K562 (cell line): ENCODE results near the gene ZCCHC14. TPM values are rescaled to one million over a fixed set of nuclear protein-coding genes. Genes with fewer than 3 reads are reported as not detected.

Experiments
- ARID1B ChIP-seq: fragments of 450-650 bp; IDR thresholded peaks from 2 replicates; pipeline ENCODE4 v1.6.1; 2016; ENCODE audit warnings: antibody characterized with exemption, mild to moderate bottlenecking, inconsistent platforms
- BCOR ChIP-seq: fragments of 450-650 bp; IDR thresholded peaks from 2 replicates; pipeline ENCODE4 v1.6.1; 2016
- CBX3 ChIP-seq, 2 experiments: IDR thresholded peaks; 1 replicate in 1 of 2; 2 replicates in 1 of 2; pipeline ENCODE4 v1.6.1; 2012; ENCODE audit warnings: inconsistent platforms in 2 of 2, low read length in 2 of 2, borderline replicate concordance in 1 of 2, control low read depth in 1 of 2
- CEBPG ChIP-seq, 3 experiments: fragments of 200-800 bp in 1 of 3; sonication (Bioruptor generic) in 1 of 3; sonication (generic) in 1 of 3; formaldehyde crosslinking in 1 of 3; IDR thresholded peaks in 2 of 3; conservative IDR thresholded peaks in 1 of 3; 2 replicates each; pipeline versions ENCODE4 v1.6.1 to v1.8.0; 2016 to 2022; ENCODE audit warnings: missing compliant biosample characterization in 2 of 3, missing genetic modification characterization in 2 of 3, mild to moderate bottlenecking in 1 of 3, missing genetic modification reagents in 1 of 3
- FOS ChIP-seq: IDR thresholded peaks from 3 replicates; pipeline ENCODE4 v1.6.1; 2011; ENCODE audit not compliant: insufficient read length; ENCODE audit errors: extremely low read depth
- HSF4 ChIP-seq: fragments of 250-450 bp; sonication (Bioruptor Pico); IDR thresholded peaks from 2 replicates; pipeline ENCODE4 v2.1.2; 2022; ENCODE audit warnings: mild to moderate bottlenecking, moderate library complexity, borderline replicate concordance
- KDM5B ChIP-seq: fragments of 200-600 bp; sonication (generic); IDR thresholded peaks from 2 replicates; pipeline ENCODE4 v1.6.1; 2012; ENCODE audit warnings: low read depth, mild to moderate bottlenecking, moderate library complexity, low read length, control low read depth, inconsistent platforms; ENCODE audit not compliant: insufficient replicate concordance
- PATZ1 ChIP-seq: fragments of 250-450 bp; sonication (Bioruptor Pico); IDR thresholded peaks from 2 replicates; pipeline ENCODE4 v1.5.0; 2020; ENCODE audit warnings: mild to moderate bottlenecking, borderline replicate concordance
- RBM15 ChIP-seq: fragments of 200-400 bp; formaldehyde crosslinking; IDR thresholded peaks from 2 replicates; pipeline ENCODE4 v1.6.1; 2018; ENCODE audit warnings: mild to moderate bottlenecking, low read length, moderate library complexity; ENCODE audit not compliant: insufficient read depth
- TBL1XR1 ChIP-seq, 2 experiments: IDR thresholded peaks; 2 replicates each; pipeline ENCODE4 v1.6.1; 2012; ENCODE audit warnings: improper control_type of control experiment in 2 of 2, low read length in 2 of 2, mild to moderate bottlenecking in 1 of 2
- TCFL5 ChIP-seq: fragments of 250-450 bp; sonication (Bioruptor Pico); conservative IDR thresholded peaks from 2 replicates; pipeline ENCODE4 v1.6.1; 2021; ENCODE audit warnings: mild to moderate bottlenecking, moderate library complexity, matching md5 sums
- TSHZ1 ChIP-seq: fragments of 250-450 bp; sonication (Bioruptor Pico); IDR thresholded peaks from 2 replicates; pipeline ENCODE4 v1.4.0; 2020; ENCODE audit warnings: mild to moderate bottlenecking, moderate library complexity
- ZNF197 ChIP-seq: fragments of 200-800 bp; sonication (Bioruptor generic); IDR thresholded peaks from 2 replicates; pipeline ENCODE4 v1.6.1; 2016; ENCODE audit warnings: low read depth, missing genetic modification characterization, missing compliant biosample characterization
- ZNF280B ChIP-seq: fragments of 250-450 bp; sonication (Bioruptor Pico); IDR thresholded peaks from 2 replicates; pipeline ENCODE4 v1.5.1; 2021; ENCODE audit warnings: mild to moderate bottlenecking
- ZNF408 ChIP-seq: fragments of 250-450 bp; sonication (Bioruptor Pico); IDR thresholded peaks from 2 replicates; pipeline ENCODE4 v1.4.0; 2020; ENCODE audit warnings: low read depth, mild to moderate bottlenecking, moderate library complexity
- polyA plus RNA-seq, 8 experiments: library from polyadenylated mRNA; depleted of rRNA in 4 of 8; stranded (reverse) in 5 of 8; unstranded in 3 of 8; fragments of >200 nt; fragmentation: Nextera tagmentation in 2 of 8; fragmentation: Illumina TruSeq in 1 of 8; extraction: Ambion mirVana in 2 of 8; extraction: Trizol in 1 of 8; gene quantifications; 2 replicates each; pipeline versions ENCODE4 v1.2.1 to v1.2.3, GENCODE V29; 2011 to 2014; ENCODE audit warnings: inconsistent platforms in 1 of 8, missing spikeins in 1 of 8
- total RNA-seq, 7 experiments: library from RNA; depleted of rRNA in 6 of 7; stranded (reverse); fragments of >200 nt in 6 of 7; fragmentation: Illumina TruSeq in 2 of 7; extraction: Trizol in 2 of 7; gene quantifications; 2 replicates each; pipeline versions ENCODE4 v1.2.1 to v1.2.3, GENCODE V29; 2011 to 2021; ENCODE audit warnings: low replicate concordance in 1 of 7

ZCCHC14 gene
- total and polyA plus RNA-seq, 9 of the 15 experiments (the other 6 are each of a cell fraction or from before 2014, with no cell fraction given), result 1.5 to 12.4 (median 2.9) TPM

GRCh38 chr16:87502308-87502969 lies 9.6 kb upstream of the ZCCHC14 start (continued):
- TF ChIP-seq BCOR, result peak; percentile 33; the same call in 1 of the 2 replicates
- no peak for TF ChIP-seq PATZ1
- no peak for TF ChIP-seq TCFL5 (CRISPR knock-in tag)
- no peak for TF ChIP-seq TSHZ1 (CRISPR knock-in tag)
- TF ChIP-seq ARID1B, result no peak
- no peak for TF ChIP-seq TBL1XR1 (IDR thresholded peaks at IDR 0.05; ENCODE audit: low read length in 2 of 2)
- no peak for TF ChIP-seq ZNF408 (CRISPR knock-in tag)
- no peak for TF ChIP-seq RBM15
- no peak for TF ChIP-seq ZNF280B (CRISPR knock-in tag)
- no peak for TF ChIP-seq FOS
- TF ChIP-seq KDM5B, result no peak
- TF ChIP-seq HSF4, result no peak
- 0 out of 2 replicates have a peak, but pooled peaks have one; percentile 4 for TF ChIP-seq CEBPG (CRISPR knock-in tag; IDR thresholded peaks at IDR 0.05)
- TF ChIP-seq CEBPG (tag; conservative IDR thresholded peaks at IDR 0.05 in 1 of 2, IDR thresholded peaks at IDR 0.05 in 1 of 2), result no peak
- no peak for TF ChIP-seq ZNF197 (CRISPR knock-in tag)
- no peak for TF ChIP-seq CBX3 (IDR thresholded peaks at IDR 0.05; ENCODE audit: borderline replicate concordance in 1 of 2, low read length in 2 of 2)
